Adrenal gland (tissue), 5 donors: ENCODE results near the gene NDC1.

Experiments used
- CTCF ChIP-seq, 6 experiments: fragments of 450-650 bp in 4 of 6; fragments of 200-600 bp in 2 of 6; sonication (generic) in 1 of 6; IDR thresholded peaks; 1 replicate in 5 of 6; 2 replicates in 1 of 6; pipeline versions ENCODE4 v1.5.1 to v1.8.0; 2016 to 2021; ENCODE audit warnings: antibody characterized with exemption in 6 of 6, mild to moderate bottlenecking in 2 of 6, moderate library complexity in 1 of 6
- POLR2A ChIP-seq, 2 donors: fragments of 450-650 bp; IDR thresholded peaks; one replicate each; pipeline ENCODE4 v1.6.1; 2017; ENCODE audit warnings: antibody characterized with exemption in 2 of 2, mild to moderate bottlenecking in 2 of 2, moderate library complexity in 1 of 2
- donor health status: DM: no; HTN: no; CAD: no.

DNA sequence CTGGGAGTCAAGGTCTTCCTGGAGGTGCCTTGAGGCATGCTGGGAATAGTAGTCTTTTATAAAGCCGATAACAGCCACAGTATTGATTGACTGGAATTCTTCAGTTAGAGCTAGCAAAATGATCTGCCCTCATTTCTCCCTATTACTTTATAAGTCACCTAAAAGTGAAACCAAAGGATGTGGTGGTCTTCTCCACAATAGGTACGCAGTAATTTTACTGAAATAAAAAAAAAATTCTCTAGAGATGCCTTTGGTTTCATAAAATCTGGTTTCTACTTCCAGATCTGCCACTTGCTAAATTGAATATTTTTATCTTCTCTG is 518 bp upstream of the NDC1 start:
- TF ChIP-seq CTCF (IDR thresholded peaks at IDR 0.05) = no peak
- TF ChIP-seq POLR2A (IDR thresholded peaks at IDR 0.05) = no peak
